Activated naive CD4-positive, alpha-beta T cell treated with anti-CD3 and anti-CD28 coated beads, Interleukin-2, amount 50 U/mL, for 24 hours (primary cell): ENCODE measurements around the gene TSPAN11.

ENCODE experiments used
- H3K27ac Mint-ChIP-seq: one replicate; pipeline ENCODE4 v1.8.0; 2021; ENCODE audit warnings: mild to moderate bottlenecking, mixed read lengths
- H3K27me3 Mint-ChIP-seq: one replicate; pipeline ENCODE4 v1.8.0; 2021; ENCODE audit warnings: mixed read lengths
- H3K36me3 Mint-ChIP-seq: one replicate; pipeline ENCODE4 v1.8.0; 2021; ENCODE audit warnings: mixed read lengths
- H3K4me1 Mint-ChIP-seq: one replicate; pipeline ENCODE4 v1.8.0; 2021; ENCODE audit warnings: mixed read lengths
- H3K4me3 Mint-ChIP-seq: one replicate; pipeline ENCODE4 v1.8.0; 2021; ENCODE audit warnings: mild to moderate bottlenecking, mixed read lengths
- H3K9me3 Mint-ChIP-seq: one replicate; pipeline ENCODE4 v1.8.0; 2021; ENCODE audit warnings: mixed read lengths

The TSPAN11 gene

DNA sequence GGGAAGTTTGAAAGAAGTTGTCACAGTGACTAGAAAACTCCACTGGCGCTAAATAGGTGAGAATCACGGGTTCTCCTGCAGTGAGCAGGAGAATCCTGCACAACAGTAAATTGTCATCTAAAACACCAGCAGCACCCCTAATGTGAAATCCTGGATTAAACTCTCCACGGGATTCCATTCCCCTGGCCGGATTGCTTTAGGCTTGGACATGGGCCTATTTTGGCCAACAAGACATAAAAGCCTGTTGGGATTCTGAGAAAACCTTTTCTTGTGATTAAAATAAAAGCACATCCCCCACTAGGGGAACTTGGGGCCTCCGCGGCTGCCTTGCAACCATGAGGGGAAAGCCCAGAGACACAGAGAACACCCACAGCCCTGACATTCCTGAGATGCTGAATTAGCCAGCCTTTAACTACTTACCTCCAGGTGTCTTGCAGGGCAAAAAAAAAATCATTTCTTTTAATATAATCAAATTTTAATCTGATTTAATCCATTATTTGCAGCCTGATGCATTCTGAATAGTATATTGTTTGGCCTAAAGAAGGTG is 21.0 kb upstream of the TSPAN11 start:
- Mint-ChIP-seq H3K27ac (no peak overlapping the region), H3K4me1 (no peaks in the 10 kb centered on the region), H3K36me3 (no peaks in the 10 kb centered on the region), H3K9me3 (no peaks in the 10 kb centered on the region), H3K4me3 (no peak overlapping the region), H3K27me3 (peaks cover 3% of the 10 kb centered on the region)

DNA sequence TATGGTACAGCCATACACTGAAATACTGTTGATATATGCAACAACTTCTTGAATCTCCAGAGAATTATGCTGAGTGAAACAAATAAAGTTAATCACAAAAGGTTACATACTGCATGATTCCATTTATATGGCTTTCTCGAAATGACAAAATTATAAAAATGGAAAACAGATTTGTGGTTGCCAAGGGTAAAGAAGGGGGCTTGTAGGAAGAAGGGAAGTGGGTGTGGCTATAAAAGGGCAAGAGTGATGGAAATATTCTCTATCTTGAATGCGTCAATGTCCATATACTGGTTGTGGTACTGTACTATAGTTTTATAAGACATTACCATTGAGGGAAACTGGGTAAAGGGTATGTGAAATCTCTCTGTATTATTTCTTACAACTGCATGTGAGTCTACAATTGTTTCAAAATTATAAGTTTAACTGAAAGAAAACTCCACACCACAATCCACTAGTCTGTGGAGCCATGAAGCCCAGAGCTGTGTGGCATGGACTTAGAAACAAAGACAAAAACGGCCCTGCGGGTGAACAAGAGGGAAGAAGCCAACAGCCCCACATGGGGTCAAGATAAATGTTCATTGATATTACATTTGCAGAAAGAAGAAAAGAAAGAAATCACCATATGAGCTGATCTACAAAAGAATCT is 18.3 kb upstream of the TSPAN11 start:
- H3K9me3 Mint-ChIP-seq: no peaks in the 10 kb centered on the region
- H3K4me3 Mint-ChIP-seq: no peak overlapping the region
- no peaks in the 10 kb centered on the region for H3K36me3 Mint-ChIP-seq
- peaks cover 3% of the 10 kb centered on the region for H3K27me3 Mint-ChIP-seq
- H3K27ac Mint-ChIP-seq: no peak overlapping the region
- H3K4me1 Mint-ChIP-seq: no peaks in the 10 kb centered on the region

- H3K27me3 Mint-ChIP-seq: peaks cover 5% of the 10 kb centered on the region
These were observed 17.7 kb upstream of the TSPAN11 start for GRCh38 chr12:30908722-30909348.

GRCh38 chr12:30909349-30910037 is 17.1 kb upstream of the TSPAN11 start:
- H3K27me3 Mint-ChIP-seq: peaks cover 5% of the 10 kb centered on the region
- H3K27ac Mint-ChIP-seq: no peak overlapping the region
- H3K4me1 Mint-ChIP-seq: no peaks in the 10 kb centered on the region
- H3K4me3 Mint-ChIP-seq: no peak overlapping the region
- H3K36me3 Mint-ChIP-seq: no peaks in the 10 kb centered on the region
- H3K9me3 Mint-ChIP-seq: no peaks in the 10 kb centered on the region

More at GRCh38 chr12:30908722-30909348, 17.7 kb upstream of the TSPAN11 start:
- H3K27ac Mint-ChIP-seq: no peak overlapping the region
- H3K4me1 Mint-ChIP-seq: no peaks in the 10 kb centered on the region
- no peaks in the 10 kb centered on the region for H3K9me3 Mint-ChIP-seq
- no peak overlapping the region for H3K4me3 Mint-ChIP-seq
- H3K36me3 Mint-ChIP-seq: no peaks in the 10 kb centered on the region

GRCh38 chr12:30910038-30910350 is 16.6 kb upstream of the TSPAN11 start:
- no peaks in the 10 kb centered on the region for H3K4me1 Mint-ChIP-seq
- H3K27me3 Mint-ChIP-seq: peaks cover 5% of the 10 kb centered on the region
- H3K36me3 Mint-ChIP-seq: no peaks in the 10 kb centered on the region
- no peaks in the 10 kb centered on the region for H3K9me3 Mint-ChIP-seq
- H3K4me3 Mint-ChIP-seq: no peak overlapping the region
- no peak overlapping the region for H3K27ac Mint-ChIP-seq

- no peak overlapping the region for H3K4me3 Mint-ChIP-seq
- H3K4me1 Mint-ChIP-seq: no peaks in the 10 kb centered on the region
- peaks cover 5% of the 10 kb centered on the region for H3K27me3 Mint-ChIP-seq
- H3K27ac Mint-ChIP-seq: no peak overlapping the region
- no peaks in the 10 kb centered on the region for H3K9me3 Mint-ChIP-seq
- H3K36me3 Mint-ChIP-seq: no peaks in the 10 kb centered on the region
These were observed 15.3 kb upstream of the TSPAN11 start for GRCh38 chr12:30911207-30911606.

- H3K9me3 Mint-ChIP-seq: no peaks in the 10 kb centered on the region
- peaks cover 1% of the 10 kb centered on the region for H3K27me3 Mint-ChIP-seq
- H3K27ac Mint-ChIP-seq: no peak overlapping the region
- H3K4me3 Mint-ChIP-seq: no peak overlapping the region
- H3K36me3 Mint-ChIP-seq: no peaks in the 10 kb centered on the region
- H3K4me1 Mint-ChIP-seq: no peaks in the 10 kb centered on the region
These were observed 13.2 kb upstream of the TSPAN11 start for GRCh38 chr12:30913323-30913722.

DNA sequence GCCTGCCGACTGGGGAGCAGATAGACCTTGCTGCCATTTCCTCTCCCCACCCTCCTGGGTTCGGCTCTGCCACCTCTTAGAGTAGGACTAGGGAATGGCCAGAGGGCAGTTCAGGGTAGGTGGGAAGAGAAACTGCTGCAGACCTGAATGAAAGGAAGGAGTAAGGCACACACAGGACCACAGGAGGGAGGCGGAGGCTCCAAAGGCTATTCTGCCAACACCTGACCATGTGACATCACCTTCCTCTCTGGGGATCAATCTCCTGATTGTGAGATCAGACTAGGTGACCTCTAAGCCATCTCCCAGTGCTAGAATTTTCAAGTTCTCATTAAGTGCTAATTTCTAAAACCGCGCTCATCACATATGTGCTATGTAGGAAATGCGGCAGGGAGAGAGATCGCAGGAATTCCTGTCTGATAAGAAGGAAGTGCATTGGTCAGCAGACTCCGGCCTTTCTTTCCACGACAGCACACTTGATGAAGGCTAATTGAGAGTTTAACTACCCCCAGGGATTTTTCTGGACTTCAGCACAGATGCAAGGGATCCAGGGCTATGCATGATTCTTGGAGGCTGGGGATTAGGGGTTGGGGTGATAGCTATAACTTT is 11.5 kb upstream of the TSPAN11 start:
- H3K27ac Mint-ChIP-seq: no peak overlapping the region
- H3K4me1 Mint-ChIP-seq: no peaks in the 10 kb centered on the region

GRCh38 chr12:30923057-30923456 is 3.5 kb upstream of the TSPAN11 start:
- Mint-ChIP-seq H3K4me3 (no peak overlapping the region), H3K27ac (no peak overlapping the region), H3K27me3 (peaks cover 27% of the 10 kb centered on the region), H3K9me3 (no peaks in the 10 kb centered on the region), H3K4me1 (no peaks in the 10 kb centered on the region), H3K36me3 (no peaks in the 10 kb centered on the region)

More for the DNA sequence above, 11.5 kb upstream of the TSPAN11 start:
- Mint-ChIP-seq H3K36me3 (no peaks in the 10 kb centered on the region), H3K4me3 (no peak overlapping the region), H3K9me3 (no peaks in the 10 kb centered on the region), H3K27me3 (peaks cover 5% of the 10 kb centered on the region)

DNA sequence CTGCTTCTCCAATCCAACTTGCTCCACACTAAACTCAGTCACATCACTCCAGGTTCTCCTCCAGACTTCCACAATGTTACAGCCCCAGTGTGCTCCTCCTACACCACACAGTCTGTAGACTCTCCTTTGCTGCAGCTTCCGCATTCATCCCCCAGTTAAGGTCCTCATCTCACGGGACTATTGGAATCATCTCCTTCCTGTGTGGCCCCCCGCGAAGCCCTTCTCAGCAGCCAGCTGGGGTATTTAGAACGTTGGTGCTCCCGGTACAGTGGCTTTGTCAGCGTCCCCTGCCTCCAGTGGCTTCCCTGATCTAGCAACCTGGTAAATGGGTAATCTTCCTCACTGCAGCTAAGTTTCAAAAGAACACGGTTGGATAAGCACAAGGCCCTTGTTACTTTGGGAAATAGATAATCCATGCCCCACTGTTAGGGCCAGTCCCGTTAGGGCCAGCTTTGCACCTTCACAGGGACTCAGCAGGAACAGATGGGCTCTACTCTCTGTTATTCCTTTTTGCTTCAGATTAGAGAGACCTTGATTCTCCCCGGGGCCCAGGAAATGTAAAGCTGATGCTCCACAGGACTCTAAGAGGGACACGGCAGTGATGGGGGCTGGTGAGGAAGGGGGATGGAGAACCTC is 823 bp upstream of the TSPAN11 start:
- Mint-ChIP-seq H3K27ac (no peak overlapping the region), H3K4me1 (no peaks in the 10 kb centered on the region), H3K36me3 (no peaks in the 10 kb centered on the region), H3K4me3 (no peak overlapping the region), H3K9me3 (no peaks in the 10 kb centered on the region), H3K27me3 (peaks cover 32% of the 10 kb centered on the region)

DNA sequence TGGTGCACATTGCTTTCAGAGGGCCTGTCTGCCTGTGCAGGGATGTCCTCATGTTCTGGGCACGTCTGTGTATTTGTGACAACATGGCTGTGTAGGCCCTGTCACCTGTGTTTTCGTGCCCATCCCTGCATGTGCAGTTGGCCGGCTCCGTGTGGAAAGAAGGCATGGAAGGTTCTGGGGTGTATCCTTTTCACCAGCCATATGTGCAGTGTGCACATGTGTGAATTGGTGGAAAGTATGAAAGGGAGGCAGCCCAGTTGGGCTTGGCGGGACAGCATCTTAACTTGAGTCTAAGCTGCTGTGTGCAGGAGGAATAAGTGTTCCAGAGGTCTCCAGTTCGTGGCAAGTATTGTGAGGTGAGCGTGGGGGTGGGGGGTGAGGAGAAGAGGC is 669 bp downstream of the TSPAN11 start:
- H3K4me1 Mint-ChIP-seq: no peaks in the 10 kb centered on the region
- H3K27ac Mint-ChIP-seq: no peak overlapping the region
- H3K27me3 Mint-ChIP-seq: peaks cover 31% of the 10 kb centered on the region
- no peaks in the 10 kb centered on the region for H3K36me3 Mint-ChIP-seq
- no peak overlapping the region for H3K4me3 Mint-ChIP-seq
- H3K9me3 Mint-ChIP-seq: no peaks in the 10 kb centered on the region

GRCh38 chr12:30928356-30929244 is 2.1 kb downstream of the TSPAN11 start:
- H3K4me1 Mint-ChIP-seq: no peaks in the 10 kb centered on the region
- H3K9me3 Mint-ChIP-seq: no peaks in the 10 kb centered on the region
- H3K27ac Mint-ChIP-seq: no peak overlapping the region
- H3K27me3 Mint-ChIP-seq: peaks cover 33% of the 10 kb centered on the region
- no peak overlapping the region for H3K4me3 Mint-ChIP-seq
- no peaks in the 10 kb centered on the region for H3K36me3 Mint-ChIP-seq

DNA sequence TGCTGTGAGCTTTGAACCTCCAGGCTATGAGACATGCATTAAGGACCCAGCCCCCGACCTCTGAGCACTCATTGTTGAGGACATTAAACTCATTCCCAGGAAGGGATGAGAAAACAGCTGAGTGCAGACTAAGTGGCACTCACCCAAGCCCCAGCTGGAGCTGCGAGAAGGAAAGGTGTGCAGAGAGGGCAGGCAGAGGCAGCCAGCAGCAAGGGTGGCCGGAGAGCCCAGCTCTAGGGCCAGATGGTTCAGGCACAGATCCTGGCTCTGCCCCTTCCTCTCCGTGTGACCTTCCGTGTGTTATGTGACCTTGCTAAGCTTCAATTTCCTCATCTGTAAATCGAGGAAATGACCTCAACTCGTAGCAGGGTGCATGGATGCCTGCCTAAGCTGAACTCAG is 3.7 kb downstream of the TSPAN11 start:
- no peaks in the 10 kb centered on the region for H3K9me3 Mint-ChIP-seq
- H3K4me3 Mint-ChIP-seq: no peak overlapping the region
- H3K27me3 Mint-ChIP-seq: peaks cover 28% of the 10 kb centered on the region
- no peaks in the 10 kb centered on the region for H3K4me1 Mint-ChIP-seq
- no peaks in the 10 kb centered on the region for H3K36me3 Mint-ChIP-seq
- H3K27ac Mint-ChIP-seq: no peak overlapping the region

- Mint-ChIP-seq H3K27me3 (peaks cover 24% of the 10 kb centered on the region), H3K27ac (no peak overlapping the region)
These were observed 4.1 kb downstream of the TSPAN11 start for GRCh38 chr12:30930641-30931040.

DNA sequence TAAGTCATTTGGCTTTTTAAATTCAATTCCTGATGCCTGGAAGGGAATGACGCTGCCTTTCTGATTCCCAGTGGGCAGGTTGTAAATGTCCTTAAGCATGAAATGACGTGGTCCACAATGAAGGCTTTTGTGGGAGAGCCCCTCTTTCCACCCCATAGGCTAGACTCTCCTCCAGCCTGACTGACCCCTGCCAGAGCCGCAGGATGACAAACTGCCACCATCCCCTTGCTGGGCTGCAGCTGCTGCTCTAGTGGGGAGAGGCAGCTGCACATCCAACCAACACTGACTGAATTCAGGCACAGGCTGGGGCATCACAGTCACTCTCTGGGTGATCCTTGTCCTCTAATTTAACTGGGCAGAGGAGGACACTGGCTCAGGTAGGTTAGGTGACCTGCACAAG is 6.3 kb downstream of the TSPAN11 start:
- no peaks in the 10 kb centered on the region for H3K36me3 Mint-ChIP-seq
- H3K4me3 Mint-ChIP-seq: no peak overlapping the region
- H3K4me1 Mint-ChIP-seq: no peaks in the 10 kb centered on the region
- H3K9me3 Mint-ChIP-seq: no peaks in the 10 kb centered on the region
- H3K27me3 Mint-ChIP-seq: peaks cover 16% of the 10 kb centered on the region
- no peak overlapping the region for H3K27ac Mint-ChIP-seq

More at GRCh38 chr12:30930641-30931040, 4.1 kb downstream of the TSPAN11 start:
- Mint-ChIP-seq H3K4me1 (no peaks in the 10 kb centered on the region), H3K36me3 (no peaks in the 10 kb centered on the region), H3K9me3 (no peaks in the 10 kb centered on the region), H3K4me3 (no peak overlapping the region)
